Epithelial cell of esophagus (primary cell): ENCODE results near the gene INPP4A.
A peak's percentile ranks its signal among the peaks of the same experiment; 100 is the strongest.

ENCODE experiments used
- DNase-seq: peaks from one replicate; pipeline ENCODE4 v3.0.0; 2010; ENCODE audit warnings: low read depth
- H3K4me3 ChIP-seq: 2 replicates; pipeline ENCODE4 v1.5.1; 2011; ENCODE audit warnings: mild to moderate bottlenecking, low read length, control low read depth
- CTCF ChIP-seq: IDR thresholded peaks from 2 replicates; pipeline ENCODE4 v1.5.1; 2011; ENCODE audit warnings: low read depth, mild to moderate bottlenecking, low read length, control low read depth, inconsistent platforms; ENCODE audit not compliant: insufficient read depth; ENCODE audit errors: missing control alignments

Gene INPP4A

GRCh38 chr2:98465456-98466226 lies 21.0 kb downstream of the INPP4A start:
- peak; percentile 53 for DNase-seq
- H3K4me3 ChIP-seq: no peak overlapping the region
- TF ChIP-seq CTCF: no peak

GRCh38 chr2:98467082-98467536 lies 22.5 kb downstream of the INPP4A start:
- no peak for DNase-seq
- no peak overlapping the region for H3K4me3 ChIP-seq

GRCh38 chr2:98467652-98468051 lies 23.0 kb downstream of the INPP4A start:
- TF ChIP-seq CTCF: no peak
- no peak for DNase-seq
- no peak overlapping the region for H3K4me3 ChIP-seq

More at GRCh38 chr2:98467082-98467536, 22.5 kb downstream of the INPP4A start:
- TF ChIP-seq CTCF: no peak

GRCh38 chr2:98468621-98469236 lies 24.1 kb downstream of the INPP4A start:
- no peak overlapping the region for H3K4me3 ChIP-seq
- no peak for TF ChIP-seq CTCF
- DNase-seq: peak; percentile 34

- no peak for TF ChIP-seq CTCF
- no peak overlapping the region for H3K4me3 ChIP-seq
- no peak for DNase-seq
Measured at GRCh38 chr2:98469862-98470544, 25.3 kb downstream of the INPP4A start.

- DNase-seq: no peak
- no peak overlapping the region for H3K4me3 ChIP-seq
- no peak for TF ChIP-seq CTCF
Measured at GRCh38 chr2:98470851-98471255, 26.2 kb downstream of the INPP4A start.
